HT1080 (cell line): ENCODE data around the gene DENND6A. TPM values are rescaled to one million over a fixed set of nuclear protein-coding genes. Genes with fewer than 3 reads are reported as not detected.

ENCODE experiments used
- DNase-seq: peaks from one replicate; pipeline ENCODE4 v3.0.0-alpha.2; 2015; ENCODE audit warnings: low read depth
- small RNA-seq: library from RNA; depleted of rRNA; stranded (forward); fragments of <200 nt; gene quantifications from one replicate; pipeline ENCODE3, GENCODE V24; 2014
- total RNA-seq: library from RNA; depleted of rRNA; stranded (reverse); fragments of >200 nt; shearing (Covaris generic); gene quantifications from 2 replicates; pipeline ENCODE4 v1.2.3, GENCODE V29; 2014; rRNA removed

DENND6A gene
- total RNA-seq, 1 experiment from 2014 or later: 11.8 TPM

DNA sequence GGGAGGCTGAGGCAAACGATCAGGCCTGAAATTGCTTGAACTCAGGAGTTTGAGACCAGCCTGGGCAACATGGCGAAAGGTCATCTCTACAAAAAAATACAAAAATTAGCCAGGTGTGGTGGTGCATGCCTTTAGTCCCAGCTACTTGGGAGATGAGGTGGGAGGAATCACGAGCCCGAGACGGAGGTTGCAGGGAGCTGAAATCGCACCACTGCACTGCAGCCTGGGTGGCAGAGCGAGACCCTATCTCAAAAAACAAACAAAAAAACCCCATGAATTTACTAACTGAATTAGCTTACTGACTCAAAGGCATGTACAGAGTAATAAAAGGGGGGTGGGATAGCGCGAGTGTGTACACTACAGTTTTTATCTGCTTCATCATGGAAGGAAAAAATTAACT is 115.1 kb downstream of the DENND6A start:
- DNase-seq: no peak

DNA sequence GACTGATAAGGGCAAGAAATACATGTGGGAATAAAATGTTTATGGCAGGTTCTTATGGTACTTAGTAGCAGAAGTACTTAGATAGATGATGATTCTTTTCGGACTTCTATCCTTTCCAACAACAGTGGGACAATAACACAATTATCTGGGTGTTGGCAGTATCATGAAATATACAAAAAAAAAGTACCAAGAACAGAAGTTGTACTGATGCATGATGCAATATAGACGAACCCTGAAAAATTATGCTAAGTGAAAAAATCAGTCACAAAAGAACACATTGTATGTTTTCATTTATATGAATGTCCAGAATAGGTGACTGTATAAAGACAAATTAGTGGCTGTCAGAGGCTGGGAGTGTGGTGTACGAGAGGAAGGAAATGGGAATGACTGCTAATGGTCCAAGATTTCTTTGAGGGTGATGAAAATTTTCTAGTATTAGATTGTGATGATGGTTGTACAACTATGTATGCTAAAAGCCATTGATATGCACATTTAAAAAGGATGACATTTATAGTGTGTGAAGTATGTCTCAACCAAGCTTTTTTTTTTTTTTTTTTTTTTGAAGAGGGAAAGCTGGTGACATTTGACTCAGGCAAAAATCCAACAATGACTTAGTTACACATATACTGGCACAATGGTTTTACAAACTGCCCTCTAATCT is 116.8 kb downstream of the DENND6A start:
- DNase-seq: no peak

Small RNAs within 50 kb of the gene (small RNA-seq; reads per million reads assigned to genes)
- gene RNU6ATAC26P: not detected

Other genes starting within 250 kb of the DENND6A start
- gene DNAH12, start 148.7 kb downstream of the DENND6A start, total RNA-seq: 0.02 TPM in 1 of 2 replicates, not detected in the other
- 24.7 and 33.5 TPM in 2 replicates for gene PDE12, start 136.8 kb downstream of the DENND6A start, total RNA-seq
- 169 and 206 TPM in 2 replicates for gene ARF4, start 95.7 kb downstream of the DENND6A start, total RNA-seq
- gene SLMAP, start 63.2 kb upstream of the DENND6A start, total RNA-seq: 37.9 and 48.0 TPM in 2 replicates